ENCODE results near the gene SNAPC1.

Gene SNAPC1

GRCh38 chr14:61803755-61804154 is 41.5 kb downstream of the SNAPC1 start:
- peak; percentile 20 for DNase-seq (ENCODE audit: low read depth)
- TF ChIP-seq, protein P1, sequence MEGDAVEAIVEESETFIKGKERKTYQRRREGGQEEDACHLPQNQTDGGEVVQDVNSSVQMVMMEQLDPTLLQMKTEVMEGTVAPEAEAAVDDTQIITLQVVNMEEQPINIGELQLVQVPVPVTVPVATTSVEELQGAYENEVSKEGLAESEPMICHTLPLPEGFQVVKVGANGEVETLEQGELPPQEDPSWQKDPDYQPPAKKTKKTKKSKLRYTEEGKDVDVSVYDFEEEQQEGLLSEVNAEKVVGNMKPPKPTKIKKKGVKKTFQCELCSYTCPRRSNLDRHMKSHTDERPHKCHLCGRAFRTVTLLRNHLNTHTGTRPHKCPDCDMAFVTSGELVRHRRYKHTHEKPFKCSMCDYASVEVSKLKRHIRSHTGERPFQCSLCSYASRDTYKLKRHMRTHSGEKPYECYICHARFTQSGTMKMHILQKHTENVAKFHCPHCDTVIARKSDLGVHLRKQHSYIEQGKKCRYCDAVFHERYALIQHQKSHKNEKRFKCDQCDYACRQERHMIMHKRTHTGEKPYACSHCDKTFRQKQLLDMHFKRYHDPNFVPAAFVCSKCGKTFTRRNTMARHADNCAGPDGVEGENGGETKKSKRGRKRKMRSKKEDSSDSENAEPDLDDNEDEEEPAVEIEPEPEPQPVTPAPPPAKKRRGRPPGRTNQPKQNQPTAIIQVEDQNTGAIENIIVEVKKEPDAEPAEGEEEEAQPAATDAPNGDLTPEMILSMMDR (IDR thresholded peaks at IDR 0.05; ENCODE audit: insufficient read depth, low read depth, low read length, missing control alignments) = no peak
- H3K4me3 ChIP-seq (ENCODE audit: low read depth, low read length) = no peak overlapping the region

- TF ChIP-seq, protein P1 (IDR thresholded peaks at IDR 0.05; ENCODE audit: insufficient read depth, low read depth, low read length, missing control alignments) = no peak
- DNase-seq (ENCODE audit: low read depth) = no peak
- no peak overlapping the region for H3K4me3 ChIP-seq (ENCODE audit: low read depth, low read length)
Measured at GRCh38 chr14:61805451-61805850, 43.2 kb downstream of the SNAPC1 start.

- H3K4me3 ChIP-seq (ENCODE audit: low read depth, low read length) = no peak overlapping the region
- DNase-seq (ENCODE audit: low read depth) = no peak
- TF ChIP-seq, protein P1 (IDR thresholded peaks at IDR 0.05; ENCODE audit: insufficient read depth, low read depth, low read length, missing control alignments) = no peak
Measured at GRCh38 chr14:61811882-61812346, 49.7 kb downstream of the SNAPC1 start.

DNA sequence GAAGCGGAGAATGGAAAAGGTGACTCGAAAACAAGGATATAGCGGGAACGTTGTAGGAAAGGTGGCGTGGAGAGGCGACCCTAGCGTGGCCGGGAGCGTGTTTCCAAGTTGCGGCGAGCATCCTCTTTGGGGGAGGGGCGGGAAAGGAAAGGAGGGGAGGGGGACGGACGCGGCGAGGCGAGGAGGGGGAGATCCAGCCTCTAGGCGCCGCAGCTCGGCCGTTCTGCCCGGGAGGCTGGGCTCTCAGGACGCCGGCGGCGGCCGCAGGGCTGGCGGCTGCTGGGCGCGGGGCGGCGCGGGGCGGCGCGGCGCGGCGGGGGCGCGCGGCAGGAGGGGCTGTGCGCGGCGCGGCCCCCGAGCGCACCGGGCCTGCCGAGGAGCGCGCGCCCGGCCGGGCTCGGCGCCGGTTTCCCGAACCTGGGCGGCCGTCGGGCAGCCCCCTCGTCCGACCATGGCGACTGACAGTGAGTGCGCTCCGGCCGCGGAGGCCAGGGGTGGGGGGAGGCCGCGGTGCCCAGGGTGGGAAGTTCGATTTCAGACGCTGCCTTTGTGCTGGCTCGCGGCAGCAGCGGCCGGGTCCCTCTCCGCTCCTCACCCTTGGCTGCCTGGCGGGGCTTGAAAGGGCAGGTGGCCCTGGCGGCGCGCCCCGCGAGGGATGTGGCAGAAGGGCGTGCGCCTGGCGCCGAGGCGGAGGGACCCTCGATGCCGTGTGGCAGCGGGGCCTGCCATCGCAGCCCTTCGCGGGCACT is 50.3 kb downstream of the SNAPC1 start, which contains the start of gene SYT16:
Gene SYT16, plus strand, starts transcription at position 357 of the 749 bp plus-strand sequence.
- DNase-seq (ENCODE audit: low read depth) = no peak
- H3K4me3 ChIP-seq (ENCODE audit: low read depth, low read length) = no peak within 1 kb of the TSS; the same call in 1 of the 2 replicates
- TF ChIP-seq, protein P1 (IDR thresholded peaks at IDR 0.05; ENCODE audit: insufficient read depth, low read depth, low read length, missing control alignments) = no peak

GRCh38 chr14:61813096-61813606 is 50.9 kb downstream of the SNAPC1 start:
- DNase-seq (ENCODE audit: low read depth) = no peak

DNA sequence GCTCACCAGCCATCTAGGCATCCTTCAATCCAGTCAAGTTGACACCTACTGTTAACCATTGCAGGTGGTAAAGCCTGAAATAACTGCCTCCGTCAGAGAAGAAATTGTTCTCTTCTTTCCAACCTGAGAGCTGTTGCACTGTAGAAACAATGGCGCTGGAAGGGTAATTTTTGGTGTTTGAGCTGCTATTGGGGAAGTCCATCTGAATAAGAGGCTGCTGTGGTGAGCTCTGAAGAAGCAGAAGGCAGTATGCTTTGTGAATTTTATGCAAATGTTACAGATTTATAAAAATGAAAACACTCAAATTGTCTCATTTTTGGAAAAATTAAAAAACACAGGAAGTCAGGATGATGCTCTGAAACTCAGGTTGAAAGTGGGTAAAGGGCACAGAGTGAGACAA is 60.2 kb downstream of the SNAPC1 start:
- no peak for DNase-seq (ENCODE audit: low read depth)
- no peak overlapping the region for H3K4me3 ChIP-seq (ENCODE audit: low read depth, low read length)
- TF ChIP-seq, protein P1 (IDR thresholded peaks at IDR 0.05; ENCODE audit: insufficient read depth, low read depth, low read length, missing control alignments) = no peak

More at GRCh38 chr14:61813096-61813606, 50.9 kb downstream of the SNAPC1 start:
- H3K4me3 ChIP-seq (ENCODE audit: low read depth, low read length) = no peak overlapping the region
- TF ChIP-seq, protein P1 (IDR thresholded peaks at IDR 0.05; ENCODE audit: insufficient read depth, low read depth, low read length, missing control alignments) = no peak

Measured in GM12865 (cell line).